Measurements from ENCODE around the gene MAS1. TPM values are rescaled to one million over a fixed set of nuclear protein-coding genes. Genes with fewer than 3 reads are reported as not detected.

MAS1 gene
- total and polyA plus RNA-seq, 2 donors (not counting 1 experiment from before 2014, with no cell fraction given): not detected

- H3K36me3 ChIP-seq (replicated peaks in 1 of 2; ENCODE audit: control extremely low read depth in 1 of 2, control insufficient read depth in 1 of 2, extremely low read depth in 1 of 2, insufficient read depth in 2 of 2, low read length in 1 of 2): no peaks in the 10 kb centered on the region
- no peak overlapping the region for H3K4me2 ChIP-seq (replicated peaks; ENCODE audit: low read depth, low read length, poor library complexity, severe bottlenecking)
- H3K9me3 ChIP-seq (ENCODE audit: control extremely low read depth in 1 of 3, control insufficient read depth in 2 of 3, insufficient read depth in 1 of 3, low read length in 2 of 3): no peaks in the 10 kb centered on the region
- Mint-ChIP-seq H3K9me3 (ENCODE audit: insufficient read depth) (no peaks in the 10 kb centered on the region), H3K4me1 (no peaks in the 10 kb centered on the region), H3K27ac (no peak overlapping the region), H3K4me3 (no peak overlapping the region), H3K27me3 (peaks cover 41% of the 10 kb centered on the region)
- WGBS (ENCODE audit: insufficient coverage): 90% methylated on average over 2 of the region's 2 CpGs
- no peaks in the 10 kb centered on the region for H3K4me1 ChIP-seq (ENCODE audit: control insufficient read depth in 2 of 2, insufficient read depth in 2 of 2, low read length in 2 of 2)
- POLR2A ChIA-PET: no interaction called here
- no peak for ATAC-seq (ENCODE audit: low read depth)
- H2AFZ ChIP-seq (ENCODE audit: insufficient read depth, low read depth, low read length, poor library complexity, severe bottlenecking): no peak overlapping the region
- H3K27ac ChIP-seq (ENCODE audit: low read length in 2 of 2): no peak overlapping the region
- no peak for DNase-seq
- peaks cover 0 to 23% (median 7%) of the 10 kb centered on the region in 4 experiments for H3K27me3 ChIP-seq (replicated peaks in 1 of 4; ENCODE audit: control extremely low read depth in 1 of 4, control insufficient read depth in 3 of 4, insufficient read depth in 4 of 4, low read length in 3 of 4)
- intact Hi-C loops (cut with micrococcal nuclease): no loop called here
- H4K20me1 ChIP-seq (ENCODE audit: control insufficient read depth, insufficient read depth, low read length, poor library complexity, severe bottlenecking): no peaks in the 10 kb centered on the region
- H3K4me3 ChIP-seq (ENCODE audit: control extremely low read depth in 1 of 5, extremely low read depth in 1 of 5, insufficient read depth in 1 of 5, low read depth in 2 of 5, low read length in 4 of 5): no peak overlapping the region
- CTCF ChIA-PET: no interaction called here
- no peak for TF ChIP-seq EZH2 (IDR thresholded peaks at IDR 0.05; ENCODE audit: borderline replicate concordance, insufficient read depth, low read depth, low read length, poor library complexity, severe bottlenecking)
- H3K9ac ChIP-seq (ENCODE audit: low read length): no peak overlapping the region
- H3K79me2 ChIP-seq (ENCODE audit: control insufficient read depth, insufficient read depth, low read length): no peaks in the 10 kb centered on the region
Measured at GRCh38 chr6:159915397-159915796, 24.6 kb downstream of the MAS1 start.

GRCh38 chr6:159916237-159916636 is 25.4 kb downstream of the MAS1 start:
- no peaks in the 10 kb centered on the region for H4K20me1 ChIP-seq (ENCODE audit: control insufficient read depth, insufficient read depth, low read length, poor library complexity, severe bottlenecking)
- intact Hi-C loops (cut with micrococcal nuclease): no loop called here

More at GRCh38 chr6:159916237-159916636, 25.4 kb downstream of the MAS1 start:
- H3K27ac Mint-ChIP-seq: no peak overlapping the region
- H3K27me3 ChIP-seq (replicated peaks in 1 of 4; ENCODE audit: control extremely low read depth in 1 of 4, control insufficient read depth in 3 of 4, insufficient read depth in 4 of 4, low read length in 3 of 4): peaks cover 0 to 18% (median 7%) of the 10 kb centered on the region in 4 experiments
- ChIA-PET CTCF (no interaction called here), POLR2A (no interaction called here)
- no peaks in the 10 kb centered on the region for H3K9me3 Mint-ChIP-seq (ENCODE audit: insufficient read depth)
- no peak overlapping the region for H3K9ac ChIP-seq (ENCODE audit: low read length)
- no peaks in the 10 kb centered on the region for H3K4me1 Mint-ChIP-seq
- H3K27ac ChIP-seq (ENCODE audit: low read length in 2 of 2): no peak overlapping the region
- WGBS (ENCODE audit: insufficient coverage): 97% methylated on average over 2 of the region's 4 CpGs
- H3K27me3 Mint-ChIP-seq: peaks cover 36% of the 10 kb centered on the region
- H3K36me3 ChIP-seq (replicated peaks in 1 of 2; ENCODE audit: control extremely low read depth in 1 of 2, control insufficient read depth in 1 of 2, extremely low read depth in 1 of 2, insufficient read depth in 2 of 2, low read length in 1 of 2): no peaks in the 10 kb centered on the region
- H3K9me3 ChIP-seq (ENCODE audit: control extremely low read depth in 1 of 3, control insufficient read depth in 2 of 3, insufficient read depth in 1 of 3, low read length in 2 of 3): no peaks in the 10 kb centered on the region
- no peak overlapping the region for H3K4me3 Mint-ChIP-seq
- no peak for TF ChIP-seq CTCF (IDR thresholded peaks at IDR 0.05)
- no peak for TF ChIP-seq EZH2 (IDR thresholded peaks at IDR 0.05; ENCODE audit: borderline replicate concordance, insufficient read depth, low read depth, low read length, poor library complexity, severe bottlenecking)
- no peaks in the 10 kb centered on the region for H3K79me2 ChIP-seq (ENCODE audit: control insufficient read depth, insufficient read depth, low read length)
- DNase-seq: no peak
- H3K4me1 ChIP-seq (ENCODE audit: control insufficient read depth in 2 of 2, insufficient read depth in 2 of 2, low read length in 2 of 2): no peaks in the 10 kb centered on the region
- no peak overlapping the region for H2AFZ ChIP-seq (ENCODE audit: insufficient read depth, low read depth, low read length, poor library complexity, severe bottlenecking)
- no peak overlapping the region for H3K4me3 ChIP-seq (ENCODE audit: control extremely low read depth in 1 of 5, extremely low read depth in 1 of 5, insufficient read depth in 1 of 5, low read depth in 2 of 5, low read length in 4 of 5)
- H3K4me2 ChIP-seq (replicated peaks; ENCODE audit: low read depth, low read length, poor library complexity, severe bottlenecking): no peak overlapping the region
- ATAC-seq (ENCODE audit: low read depth): no peak

All from B cell (primary cell).